Lower lobe of right lung (tissue), 2 donors: Measurements from ENCODE around the gene GALNT17. TPM values are rescaled to one million over a fixed set of nuclear protein-coding genes. Genes with fewer than 3 reads are reported as not detected.

Experiments used
- ATAC-seq, 2 donors: fragments of 200-7000 bp; cut with Tn5 transposase; one replicate each; pipeline ENCODE4 v1.9.1; 2020 to 2022; ENCODE audit warnings: mild to moderate bottlenecking in 2 of 2, moderate library complexity in 2 of 2
- DNase-seq: peaks from one replicate; pipeline ENCODE4 v3.0.0-alpha.2; 2020
- H3K27ac ChIP-seq: fragments of 200-600 bp; one replicate; pipeline ENCODE4 v1.8.0; 2022
- H3K27me3 ChIP-seq: fragments of 200-600 bp; one replicate; pipeline ENCODE4 v1.8.0; 2022; ENCODE audit warnings: low read depth
- H3K36me3 ChIP-seq: fragments of 200-600 bp; one replicate; pipeline ENCODE4 v1.8.0; 2022; ENCODE audit warnings: mild to moderate bottlenecking
- H3K4me1 ChIP-seq: fragments of 200-600 bp; one replicate; pipeline ENCODE4 v1.8.0; 2022
- H3K4me3 ChIP-seq: fragments of 200-600 bp; one replicate; pipeline ENCODE4 v1.8.0; 2022; ENCODE audit warnings: mild to moderate bottlenecking
- H3K9me3 ChIP-seq: fragments of 200-600 bp; one replicate; pipeline ENCODE4 v1.8.0; 2022
- CTCF ChIP-seq: fragments of 200-600 bp; IDR thresholded peaks from one replicate; pipeline ENCODE4 v1.8.0; 2022; ENCODE audit warnings: antibody characterized with exemption, mild to moderate bottlenecking
- intact Hi-C: fragments of 100-400 bp; cut with DNase I; formaldehyde crosslinking; loops from one replicate; pipeline ENCODE4 v1.11.0; 2022
- total RNA-seq: library from RNA; stranded (reverse); fragmentation: NEBNext Ultra II Directional; extraction: Animal tissue kit (Norgen Biotek cat#: 25700); gene quantifications from one replicate; pipeline ENCODE4 v1.2.1, GENCODE V29; 2021
- donor health status: DM: no; HTN: yes; CAD: no; lungs with severe emphysema.

Gene GALNT17
- total RNA-seq, 1 donor from 2014 or later: 6.6 TPM

- intact Hi-C loops: no loop called here
- H3K27ac ChIP-seq: no peak overlapping the region
- DNase-seq (no peak), ATAC-seq (no peak)
- H3K36me3 ChIP-seq: no peaks in the 10 kb centered on the region
- peaks cover 4% of the 10 kb centered on the region for H3K4me1 ChIP-seq
- H3K9me3 ChIP-seq: no peaks in the 10 kb centered on the region
- TF ChIP-seq CTCF: no peak
- H3K4me3 ChIP-seq: no peak overlapping the region
- no peaks in the 10 kb centered on the region for H3K27me3 ChIP-seq
Measured at GRCh38 chr7:71615017-71615416, 483.1 kb downstream of the GALNT17 start.

GRCh38 chr7:71616217-71616616, 484.3 kb downstream of the GALNT17 start:
- H3K27ac ChIP-seq: no peak overlapping the region
- no peaks in the 10 kb centered on the region for H3K9me3 ChIP-seq
- no peak overlapping the region for H3K4me3 ChIP-seq
- TF ChIP-seq CTCF: no peak
- H3K4me1 ChIP-seq: peaks cover 4% of the 10 kb centered on the region
- no peaks in the 10 kb centered on the region for H3K36me3 ChIP-seq
- H3K27me3 ChIP-seq: no peaks in the 10 kb centered on the region
- DNase-seq (no peak), ATAC-seq (no peak)
- intact Hi-C loops: no loop called here

GRCh38 chr7:71618278-71618677, 486.3 kb downstream of the GALNT17 start:
- ATAC-seq: no peak
- H3K27ac ChIP-seq: no peak overlapping the region
- TF ChIP-seq CTCF: no peak
- H3K27me3 ChIP-seq: no peaks in the 10 kb centered on the region
- intact Hi-C loops: no loop called here
- H3K36me3 ChIP-seq: no peaks in the 10 kb centered on the region
- no peaks in the 10 kb centered on the region for H3K9me3 ChIP-seq
- H3K4me1 ChIP-seq: peaks cover 4% of the 10 kb centered on the region
- no peak overlapping the region for H3K4me3 ChIP-seq
- DNase-seq: no peak

GRCh38 chr7:71625545-71625944, 493.6 kb downstream of the GALNT17 start:
- intact Hi-C loops: no loop called here
- H3K9me3 ChIP-seq: no peaks in the 10 kb centered on the region
- no peak for TF ChIP-seq CTCF
- H3K27me3 ChIP-seq: no peaks in the 10 kb centered on the region
- no peaks in the 10 kb centered on the region for H3K36me3 ChIP-seq
- H3K27ac ChIP-seq: no peak overlapping the region
- no peaks in the 10 kb centered on the region for H3K4me1 ChIP-seq
- DNase-seq (no peak), ATAC-seq (no peak)
- no peak overlapping the region for H3K4me3 ChIP-seq

GRCh38 chr7:71626206-71626605, 494.3 kb downstream of the GALNT17 start:
- TF ChIP-seq CTCF: no peak
- Histone ChIP-seq H3K4me3 (no peak overlapping the region), H3K4me1 (no peaks in the 10 kb centered on the region), H3K9me3 (no peaks in the 10 kb centered on the region), H3K27ac (no peak overlapping the region), H3K27me3 (no peaks in the 10 kb centered on the region), H3K36me3 (no peaks in the 10 kb centered on the region)
- intact Hi-C loops: no loop called here
- ATAC-seq: no peak
- DNase-seq: no peak

GRCh38 chr7:71627651-71628050, 495.7 kb downstream of the GALNT17 start:
- Histone ChIP-seq H3K4me1 (no peaks in the 10 kb centered on the region), H3K27me3 (no peaks in the 10 kb centered on the region), H3K9me3 (no peaks in the 10 kb centered on the region), H3K36me3 (no peaks in the 10 kb centered on the region), H3K4me3 (no peak overlapping the region), H3K27ac (no peak overlapping the region)
- intact Hi-C loops: no loop called here
- no peak for TF ChIP-seq CTCF
- ATAC-seq (no peak), DNase-seq (no peak)
